Retinal pigment epithelial cell (primary cell): ENCODE results near the gene AHSA1.

Source experiments
- DNase-seq: peaks from one replicate; pipeline ENCODE4 v3.0.0-alpha.2; 2010; ENCODE audit warnings: low read depth
- H3K4me3 ChIP-seq: 2 replicates; pipeline ENCODE4 v1.5.1; 2011; ENCODE audit warnings: mild to moderate bottlenecking, low read length, control low read depth, moderate library complexity
- CTCF ChIP-seq: conservative IDR thresholded peaks from 2 replicates; pipeline ENCODE4 v1.5.1; 2011; ENCODE audit warnings: low read depth, low read length, control low read depth, inconsistent platforms

The AHSA1 gene

GRCh38 chr14:77498120-77498979 lies 40.5 kb downstream of the AHSA1 start, which contains the start of gene ISM2:
Gene ISM2, minus strand, starts transcription at chr14:77498816. Its CDS starts 23 bp downstream, at chr14:77498793.
- H3K4me3 ChIP-seq = peak within 1 kb of the TSS; percentile 34
- DNase-seq = no peak
- TF ChIP-seq CTCF = no peak

GRCh38 chr14:77498984-77499527 lies 41.2 kb downstream of the AHSA1 start:
- no peak for DNase-seq
- peak overlapping the region; percentile 34 for H3K4me3 ChIP-seq
- no peak for TF ChIP-seq CTCF

- no peak for DNase-seq
- no peak overlapping the region for H3K4me3 ChIP-seq
- TF ChIP-seq CTCF = no peak
These were observed 44.4 kb downstream of the AHSA1 start for GRCh38 chr14:77502109-77502782.

- no peak overlapping the region for H3K4me3 ChIP-seq
- DNase-seq = no peak
- no peak for TF ChIP-seq CTCF
These were observed 45.2 kb downstream of the AHSA1 start for GRCh38 chr14:77503138-77503537.

- no peak overlapping the region for H3K4me3 ChIP-seq
- no peak for TF ChIP-seq CTCF
- no peak for DNase-seq
These were observed 47.1 kb downstream of the AHSA1 start for GRCh38 chr14:77505031-77505430.

- no peak for TF ChIP-seq CTCF
- H3K4me3 ChIP-seq = no peak overlapping the region
- DNase-seq = no peak
These were observed 49.9 kb downstream of the AHSA1 start for GRCh38 chr14:77507762-77508161.
